GM13976 (cell line): Measurements from ENCODE around the gene UPK2.
"Not testable (repeated sequence)": the region's sequence is repeated elsewhere in the genome, so short reads cannot be mapped to it uniquely, and the experiment has no call there.

Experiments
- DNase-seq: peaks from one replicate; pipeline ENCODE4 v3.0.0; 2012; ENCODE audit warnings: low spot score
- CTCF ChIP-seq: IDR thresholded peaks from 2 replicates; pipeline ENCODE4 v1.5.1; 2012; ENCODE audit warnings: borderline replicate concordance, mild to moderate bottlenecking; ENCODE audit not compliant: insufficient read depth; ENCODE audit errors: extremely low read depth, missing control alignments, control extremely low read depth
- in situ Hi-C: fragments of 300-500 bp; cut with MboI; formaldehyde crosslinking; loops from one replicate; pipeline ENCODE4 v1.12.0; 2022; ENCODE audit warnings: low sequenced_read_pairs, mixed read lengths, inconsistent platforms; ENCODE audit not compliant: unreplicated experiment

Gene UPK2

GRCh38 chr11:118957549-118957948 is 1.5 kb downstream of the UPK2 start:
- TF ChIP-seq CTCF = no peak
- no peak for DNase-seq
- in situ Hi-C loops = loop anchor here (10.0 kb wide), 1 partner anchor 263 kb away; no protein-coding TSS in a partner anchor

DNA sequence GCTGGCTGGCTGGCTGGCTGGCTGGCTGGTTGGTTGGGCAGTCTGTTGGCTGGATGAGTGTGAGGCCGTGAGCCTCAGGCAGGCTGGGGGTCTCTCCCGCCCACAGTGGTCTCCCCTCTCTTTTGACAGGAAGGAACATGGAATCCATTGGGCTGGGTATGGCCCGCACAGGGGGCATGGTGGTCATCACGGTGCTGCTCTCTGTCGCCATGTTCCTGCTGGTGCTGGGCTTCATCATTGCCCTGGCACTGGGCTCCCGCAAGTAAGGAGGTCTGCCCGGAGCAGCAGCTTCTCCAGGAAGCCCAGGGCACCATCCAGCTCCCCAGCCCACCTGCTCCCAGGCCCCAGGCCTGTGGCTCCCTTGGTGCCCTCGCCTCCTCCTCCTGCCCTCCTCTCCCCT is 1.9 kb downstream of the UPK2 start:
- in situ Hi-C loops = loop anchor here (10.0 kb wide), 1 partner anchor 263 kb away; no protein-coding TSS in a partner anchor
- no peak for TF ChIP-seq CTCF

GRCh38 chr11:118958577-118958976 is 2.5 kb downstream of the UPK2 start:
- DNase-seq = no peak
- TF ChIP-seq CTCF = no peak
- in situ Hi-C loops = loop anchor here (10.0 kb wide), 1 partner anchor 264 kb away; no protein-coding TSS in a partner anchor

More for the DNA sequence above, 1.9 kb downstream of the UPK2 start:
- DNase-seq = no peak

DNA sequence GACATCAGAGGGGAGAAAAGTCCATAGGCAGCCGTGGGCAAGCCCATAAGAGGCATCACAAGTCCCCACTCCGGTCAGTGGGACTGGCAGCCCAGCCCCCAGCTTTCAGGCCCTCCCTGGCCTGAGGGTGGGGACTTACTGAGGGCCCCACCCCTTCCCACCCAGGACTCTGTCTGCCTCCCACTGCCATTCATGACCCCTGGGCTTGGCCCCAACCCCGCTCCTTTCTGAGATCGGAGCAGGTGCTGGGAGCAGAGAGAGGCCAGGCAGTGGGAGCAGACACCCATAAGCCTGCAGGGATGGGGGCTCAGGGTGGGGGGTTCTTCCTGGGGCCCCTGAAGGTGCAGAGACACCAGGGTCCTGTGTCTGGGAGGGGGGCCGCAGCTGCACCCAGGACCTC is 5.1 kb downstream of the UPK2 start:
- no peak for TF ChIP-seq CTCF
- in situ Hi-C loops = no loop called here

GRCh38 chr11:118961591-118961990 is 5.5 kb downstream of the UPK2 start:
- DNase-seq = no peak
- in situ Hi-C loops = no loop called here
- TF ChIP-seq CTCF = no peak

More for the DNA sequence above, 5.1 kb downstream of the UPK2 start:
- no peak for DNase-seq

GRCh38 chr11:118969508-118969907 is 13.4 kb downstream of the UPK2 start:
- in situ Hi-C loops = not testable (repeated sequence)

GRCh38 chr11:118971646-118972045 is 15.5 kb downstream of the UPK2 start, which contains the start of gene FOXR1:
TSS of gene FOXR1 (plus strand) at chr11:118971761. CDS start at chr11:118971932, 171 bp downstream.
- TF ChIP-seq CTCF = no peak
- in situ Hi-C loops = no loop called here
- DNase-seq = no peak

More at GRCh38 chr11:118969508-118969907, 13.4 kb downstream of the UPK2 start:
- not testable (repeated sequence) for DNase-seq
